HG03135 (cell line): ENCODE data around the gene OR2F2.

ENCODE experiments used
- ATAC-seq: cut with Tn5 transposase; IDR thresholded peaks from one replicate; pipeline ENCODE4 v1.9.1; 2021; ENCODE audit warnings: mild to moderate bottlenecking, moderate library complexity; ENCODE audit not compliant: unreplicated experiment

Gene OR2F2

GRCh38 chr7:143913945-143914615 is 21.0 kb upstream of the OR2F2 start:
- no peak for ATAC-seq

- no peak for ATAC-seq
Measured at GRCh38 chr7:143914938-143915652, 19.9 kb upstream of the OR2F2 start.

- no peak for ATAC-seq
Measured at GRCh38 chr7:143924851-143925250, 10.2 kb upstream of the OR2F2 start.

GRCh38 chr7:143929224-143929920 is 5.7 kb upstream of the OR2F2 start:
- no peak for ATAC-seq

DNA sequence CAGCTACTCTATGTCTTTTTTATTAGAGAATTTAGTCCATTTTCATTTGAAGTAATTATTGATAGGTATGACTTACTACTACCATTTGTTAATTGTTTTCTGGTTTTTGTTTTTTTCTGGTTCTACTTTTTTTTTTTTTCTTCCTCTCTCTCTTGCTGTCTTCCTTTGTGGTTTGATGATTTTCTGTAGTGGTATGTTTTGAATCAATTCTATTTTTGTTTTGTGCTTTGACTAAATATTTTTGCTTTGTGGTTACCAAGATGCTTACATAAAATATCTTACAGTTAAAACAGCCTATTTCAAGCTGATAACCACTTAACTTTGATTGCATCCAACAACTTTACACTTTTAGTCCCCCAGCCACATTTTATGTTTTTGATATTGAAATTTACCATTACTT is 3.3 kb upstream of the OR2F2 start:
- no peak for ATAC-seq

DNA sequence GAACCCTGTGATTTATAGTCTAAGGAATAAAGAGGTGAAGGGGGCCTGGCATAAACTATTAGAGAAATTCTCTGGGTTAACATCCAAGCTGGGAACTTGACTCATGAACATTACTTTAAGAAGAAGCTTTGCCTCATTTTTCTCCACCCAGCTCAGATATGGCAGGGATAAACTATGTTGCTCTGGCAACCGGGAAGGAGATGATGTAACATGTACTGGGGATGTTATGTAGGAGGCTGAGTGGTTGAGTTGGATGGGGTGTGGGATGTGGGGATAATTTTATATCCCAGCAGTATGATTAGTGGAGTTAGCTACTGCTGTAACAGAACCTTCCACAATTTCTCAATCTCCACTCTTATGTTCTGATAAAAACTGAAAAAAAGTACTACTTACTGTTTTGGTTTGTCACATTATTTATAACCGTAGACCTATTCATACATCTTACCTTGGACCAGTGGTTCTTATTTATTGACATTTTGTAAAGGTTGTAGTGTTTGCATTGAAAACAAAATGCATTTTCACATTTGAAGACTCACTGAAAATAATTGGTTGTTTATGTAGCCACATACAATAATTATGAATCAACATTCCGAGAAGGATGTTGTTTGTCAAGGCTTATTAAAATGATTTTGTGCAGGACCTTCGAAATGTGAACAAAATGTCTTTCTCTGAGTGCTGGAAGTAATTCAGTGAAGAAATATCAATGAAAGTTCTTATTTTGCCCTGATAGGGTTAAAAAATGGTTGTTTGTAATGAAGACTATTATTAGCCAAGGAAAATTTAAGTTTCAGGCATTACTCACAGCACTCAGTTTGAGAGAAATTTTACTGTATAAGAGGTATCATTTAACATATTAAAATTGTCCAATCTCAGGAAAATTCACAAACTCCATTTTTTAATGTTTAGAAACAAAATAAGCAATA is 1.3 kb downstream of the OR2F2 start:
- ATAC-seq, result no peak

GRCh38 chr7:143938379-143939243 is 3.6 kb downstream of the OR2F2 start:
- no peak for ATAC-seq

DNA sequence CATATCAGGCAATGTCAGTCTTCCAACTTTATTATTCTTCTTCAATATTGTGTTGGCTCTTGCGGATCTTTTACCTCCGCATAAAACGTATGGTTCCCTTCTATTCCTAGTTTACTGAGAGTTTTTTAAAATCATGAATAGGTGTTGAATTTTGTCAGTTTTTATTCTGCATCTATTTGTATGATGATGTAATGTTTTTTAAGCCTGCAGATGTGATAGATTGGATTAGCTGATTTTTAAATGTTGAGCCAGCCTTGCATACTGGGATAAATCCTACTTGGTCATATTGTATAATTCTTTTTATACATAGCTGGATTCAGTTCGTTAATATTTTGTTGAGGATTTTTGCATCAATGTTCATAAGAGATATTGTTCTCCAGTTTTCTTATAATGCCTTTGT is 10.4 kb downstream of the OR2F2 start:
- ATAC-seq, result no peak

GRCh38 chr7:143947111-143947510 is 12.1 kb downstream of the OR2F2 start:
- no peak for ATAC-seq

- no peak for ATAC-seq
Measured at GRCh38 chr7:143948733-143949132, 13.7 kb downstream of the OR2F2 start.

GRCh38 chr7:143953421-143953820 is 18.4 kb downstream of the OR2F2 start:
- ATAC-seq, result no peak

DNA sequence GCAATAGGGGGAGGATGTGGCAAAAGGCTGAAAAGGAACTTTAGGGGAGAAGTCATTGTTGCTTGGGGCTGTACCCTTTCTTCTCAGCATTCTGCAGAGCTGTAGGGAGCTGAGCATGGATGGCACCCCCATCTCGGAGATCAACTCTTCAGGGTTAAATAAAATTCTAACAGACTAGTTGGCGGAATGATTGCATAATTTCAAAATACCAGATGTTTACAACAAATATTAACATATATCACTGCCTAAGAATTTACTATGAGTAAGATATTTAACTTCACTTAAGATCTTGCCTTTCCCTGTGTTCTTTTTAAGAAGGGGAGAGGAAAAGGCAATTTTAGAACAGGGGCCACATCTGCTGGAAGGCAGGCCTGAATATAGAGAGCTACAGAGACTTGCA is 19.1 kb downstream of the OR2F2 start:
- no peak for ATAC-seq

GRCh38 chr7:143954544-143954943 is 19.5 kb downstream of the OR2F2 start, which contains the start of gene OR2F1:
OR2F1 (plus strand) TSS chr7:143954844; CDS start chr7:143959971, 5,127 bp downstream.
- no peak for ATAC-seq

DNA sequence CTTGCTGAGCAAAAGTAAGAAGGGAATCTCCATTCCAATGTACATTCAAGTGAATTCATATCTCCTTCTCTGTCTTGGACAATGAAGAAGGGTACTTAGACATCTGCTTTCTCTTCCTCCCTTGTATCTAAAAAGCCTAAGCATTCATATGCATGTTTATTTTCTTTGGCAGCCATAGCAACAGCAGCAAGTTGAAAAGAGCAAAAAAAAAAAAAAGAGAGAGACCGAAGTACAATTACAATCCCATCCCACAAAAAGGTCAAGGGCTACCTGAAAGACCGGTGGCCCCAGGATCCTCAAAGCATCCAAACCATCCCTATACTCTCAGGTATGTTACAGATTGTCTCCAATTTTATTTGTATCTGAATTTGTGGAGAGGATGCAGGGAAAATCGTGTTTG is 23.7 kb downstream of the OR2F2 start:
- ATAC-seq, result no peak

GRCh38 chr7:143960813-143961610 is 26.0 kb downstream of the OR2F2 start:
- ATAC-seq, result no peak

GRCh38 chr7:143965280-143965679 is 30.2 kb downstream of the OR2F2 start:
- no peak for ATAC-seq

DNA sequence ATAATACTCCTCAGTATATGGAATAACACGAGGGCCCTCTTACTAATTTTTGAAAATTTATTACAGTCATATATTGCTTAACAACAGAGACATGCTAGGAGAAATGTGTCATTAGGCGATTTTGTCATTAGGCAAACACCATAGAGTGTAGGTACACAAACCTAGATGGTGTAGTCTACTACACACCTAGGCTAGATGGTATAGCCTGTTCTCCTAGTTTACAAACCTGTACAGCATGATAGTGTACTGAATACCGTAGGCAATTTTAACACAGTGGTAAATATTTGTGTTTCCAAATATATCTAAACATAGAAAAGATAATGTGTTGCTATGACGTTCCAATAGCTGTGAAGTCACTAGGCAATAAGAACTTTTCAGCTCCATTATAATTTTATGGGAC is 32.4 kb downstream of the OR2F2 start:
- ATAC-seq, result no peak

- ATAC-seq, result no peak
Measured at GRCh38 chr7:143973870-143974416, 38.9 kb downstream of the OR2F2 start.

- ATAC-seq, result no peak
Measured at GRCh38 chr7:143974459-143974858, 39.4 kb downstream of the OR2F2 start.
